ENCODE measurements around the gene ITGA6. TPM values are rescaled to one million over a fixed set of nuclear protein-coding genes. Genes with fewer than 3 reads are reported as not detected.

The ITGA6 gene
- total and polyA plus RNA-seq, 2 experiments from 2014 or later: 32.9 to 124 TPM

- peaks cover 33% of the 10 kb centered on the region for H3K36me3 Mint-ChIP-seq (ENCODE audit: low read depth)
- Histone ChIP-seq H3K4me2 (no peak overlapping the region), H4K20me1 (replicated peaks; ENCODE audit: insufficient read depth) (no peaks in the 10 kb centered on the region; the same call in 1 of the 2 replicates), H3K27me3 (ENCODE audit: insufficient read depth) (no peaks in the 10 kb centered on the region), H3K36me3 (ENCODE audit: insufficient read depth) (no peaks in the 10 kb centered on the region; the same call in 1 of the 2 replicates), H3K9me2 (ENCODE audit: insufficient read depth) (no peaks in the 10 kb centered on the region), H3K4me1 (ENCODE audit: insufficient read depth) (peaks cover 27% of the 10 kb centered on the region), H3K79me2 (replicated peaks; ENCODE audit: insufficient read depth) (peaks cover 62% of the 10 kb centered on the region), H3F3A (replicated peaks; ENCODE audit: low read depth) (no peaks in the 10 kb centered on the region), H2AFZ (no peak overlapping the region), H3K27ac (ENCODE audit: low read depth) (0 out of 2 replicates have a peak overlapping the region, but pooled peaks have one; percentile 34), H3K4me3 (no peak overlapping the region)
- H3K27me3 Mint-ChIP-seq (ENCODE audit: insufficient read depth, low read depth, poor library complexity): peaks cover 11% of the 10 kb centered on the region
- no peak for DNase-seq (ENCODE audit: low spot score)
- ATAC-seq: no peak
- H3K9me3 Mint-ChIP-seq: no peaks in the 10 kb centered on the region
- H3K27ac Mint-ChIP-seq: peak overlapping the region; percentile 6; the same call in 1 of the 2 replicates
- no peak overlapping the region for H3K4me3 Mint-ChIP-seq
- TF ChIP-seq REST (IDR thresholded peaks at IDR 0.05; ENCODE audit: unreplicated experiment) (no peak), CREB1 (CRISPR knock-in tag; IDR thresholded peaks at IDR 0.05; ENCODE audit: low read depth) (no peak), EZH2 (IDR thresholded peaks at IDR 0.05; ENCODE audit: low read depth, unreplicated experiment) (no peak), POLR2AphosphoS5 (IDR thresholded peaks at IDR 0.05; ENCODE audit: low read depth) (no peak), STAT1 (IDR thresholded peaks at IDR 0.05; ENCODE audit: unreplicated experiment) (no peak), ETS1 (IDR thresholded peaks at IDR 0.05) (no peak), EZH2phosphoT487 (IDR thresholded peaks at IDR 0.05; ENCODE audit: unreplicated experiment) (no peak), ZNF331 (CRISPR knock-in tag; IDR thresholded peaks at IDR 0.05; ENCODE audit: low read depth) (no peak), ZNF462 (CRISPR knock-in tag; IDR thresholded peaks at IDR 0.05) (no peak)
- H3K4me1 Mint-ChIP-seq: peaks cover 55% of the 10 kb centered on the region
Observed at GRCh38 chr2:172464400-172465129, 37.2 kb downstream of the ITGA6 start.

Measured in GM23338 (cell line).